DMS114 treated with DMSO at 0.1 percent for 48 hours (cell line): ENCODE results near the gene SH3BP1.

Source experiments
- DNase-seq: peaks from one replicate; lab custom pipeline; 2025; ENCODE audit not compliant: unreplicated experiment; lab: John Stamatoyannopoulos, UW

Gene SH3BP1

GRCh38 chr22:37616201-37617083, 23.0 kb upstream of the SH3BP1 start:
- DNase-seq, result no peak

- DNase-seq, result no peak
Measured at GRCh38 chr22:37617431-37617830, 22.0 kb upstream of the SH3BP1 start.

GRCh38 chr22:37618072-37618656, 21.3 kb upstream of the SH3BP1 start:
- DNase-seq, result no peak

GRCh38 chr22:37618674-37619073, 20.8 kb upstream of the SH3BP1 start:
- DNase-seq, result no peak

GRCh38 chr22:37619991-37620390, 19.5 kb upstream of the SH3BP1 start:
- DNase-seq, result no peak

GRCh38 chr22:37621352-37621860, 18.1 kb upstream of the SH3BP1 start:
- no peak for DNase-seq

- DNase-seq, result no peak
Measured at GRCh38 chr22:37623075-37624016, 16.1 kb upstream of the SH3BP1 start.

- DNase-seq, result no peak
Measured at GRCh38 chr22:37624017-37624365, 15.5 kb upstream of the SH3BP1 start.

GRCh38 chr22:37624876-37625275, 14.6 kb upstream of the SH3BP1 start:
- DNase-seq, result no peak

- DNase-seq, result no peak
Measured at GRCh38 chr22:37625737-37626136, 13.7 kb upstream of the SH3BP1 start.

- DNase-seq, result no peak
Measured at GRCh38 chr22:37626144-37626543, 13.3 kb upstream of the SH3BP1 start.

- no peak for DNase-seq
Measured at GRCh38 chr22:37626556-37627075, 12.9 kb upstream of the SH3BP1 start.

GRCh38 chr22:37627121-37627520, 12.3 kb upstream of the SH3BP1 start:
- no peak for DNase-seq

GRCh38 chr22:37627545-37627944, 11.9 kb upstream of the SH3BP1 start:
- no peak for DNase-seq

- no peak for DNase-seq
Measured at GRCh38 chr22:37628830-37629229, 10.6 kb upstream of the SH3BP1 start.

GRCh38 chr22:37629928-37630327, 9.5 kb upstream of the SH3BP1 start:
- no peak for DNase-seq

- DNase-seq, result no peak
Measured at GRCh38 chr22:37630839-37631435, 8.5 kb upstream of the SH3BP1 start.

- DNase-seq, result no peak
Measured at GRCh38 chr22:37631448-37632173, 7.9 kb upstream of the SH3BP1 start.

- DNase-seq, result no peak
Measured at GRCh38 chr22:37632174-37633088, 7.0 kb upstream of the SH3BP1 start.
